HepG2 (cell line): ENCODE measurements around the gene SLIT3. TPM values are rescaled to one million over a fixed set of nuclear protein-coding genes. Genes with fewer than 3 reads are reported as not detected.

Experiments
- ATAC-seq: fragments of 200-7000 bp; cut with Tn5 transposase; 3 replicates; pipeline ENCODE4 v1.9.1; 2020; ENCODE audit warnings: mild to moderate bottlenecking, moderate library complexity
- BruUV-seq: library from RNA; stranded (reverse); fragments of 400-500 nt; replicated peaks from 2 replicates; lab custom pipeline; 2021; lab: Mats Ljungman, UMichigan
- CTCF ChIA-PET: fragments of 300-600 bp; formaldehyde crosslinking; extraction: SDS; loops from one replicate; lab custom pipeline; 2021; ENCODE audit warnings: low total read pairs, inconsistent platforms, low intra/inter-chr PET ratio; lab: Yijun Ruan, JAX
- POLR2A ChIA-PET: fragments of 350-600 bp; sonication (Branson Sonifier 250); formaldehyde crosslinking; loops from one replicate; lab custom pipeline; 2020; ENCODE audit warnings: antibody characterized with exemption, inconsistent platforms; lab: Yijun Ruan, JAX
- DNase-seq: peaks from one replicate; pipeline ENCODE4 v3.0.0-alpha.2; 2015; ENCODE audit warnings: low spot score
- FAIRE-seq: peaks from 3 replicates; lab custom pipeline; 2011; peaks lifted over from hg19 to GRCh38; lab: Jason Lieb, UNC
- H2AFZ ChIP-seq: one replicate; pipeline ENCODE4 v1.6.1; 2011; ENCODE audit warnings: low read length, inconsistent platforms
- H3K27ac ChIP-seq: fragments of 300-600 bp; 3 replicates; pipeline ENCODE4 v1.8.0; 2011; ENCODE audit warnings: mixed run types, mild to moderate bottlenecking, mixed read lengths, low read length, inconsistent platforms; ENCODE audit not compliant: insufficient read depth; ENCODE audit errors: extremely low read length
- H3K27me3 ChIP-seq, 2 experiments: fragments of 200-600 bp in 1 of 2; 2 replicates in 1 of 2; 3 replicates in 1 of 2; pipeline versions ENCODE4 v1.6.0 to v1.8.0; 2011; ENCODE audit warnings: low read length in 2 of 2, mild to moderate bottlenecking in 2 of 2, moderate library complexity in 2 of 2, inconsistent platforms in 1 of 2; ENCODE audit not compliant: insufficient read depth in 2 of 2, control insufficient read depth in 1 of 2
- H3K36me3 ChIP-seq, 2 experiments: fragments of 200-600 bp in 1 of 2; replicated peaks in 1 of 2; 2 replicates in 1 of 2; 3 replicates in 1 of 2; pipeline versions ENCODE4 v1.5.1 to v1.8.0; 2011; ENCODE audit warnings: low read length in 2 of 2, inconsistent platforms in 1 of 2; ENCODE audit not compliant: insufficient read depth in 2 of 2, control insufficient read depth in 1 of 2
- H3K4me1 ChIP-seq: 2 replicates; pipeline ENCODE4 v1.5.1; 2012; ENCODE audit warnings: low read length, inconsistent platforms; ENCODE audit not compliant: insufficient read depth
- H3K4me2 ChIP-seq: 2 replicates; pipeline ENCODE4 v1.6.0; 2011; ENCODE audit warnings: low read depth, low read length, inconsistent platforms
- H3K4me3 ChIP-seq, 3 experiments: fragments of 200-600 bp in 1 of 3; sonication (generic), shearing (Covaris generic) in 1 of 3; replicated peaks in 1 of 3; 2 replicates each; pipeline ENCODE4 v1.5.1; 2011 to 2016; ENCODE audit warnings: low read length in 3 of 3, inconsistent platforms in 2 of 3, low read depth in 2 of 3, mild to moderate bottlenecking in 2 of 3, control low read depth in 1 of 3, mixed read lengths in 1 of 3; ENCODE audit not compliant: insufficient read depth in 1 of 3
- H3K79me2 ChIP-seq: one replicate; pipeline ENCODE4 v1.6.1; 2011; ENCODE audit warnings: low read length, inconsistent platforms; ENCODE audit not compliant: insufficient read depth
- H3K9ac ChIP-seq: 2 replicates; pipeline ENCODE4 v1.6.0; 2011; ENCODE audit warnings: mild to moderate bottlenecking, low read depth, low read length, inconsistent platforms; ENCODE audit not compliant: insufficient read depth
- H3K9me3 ChIP-seq: 2 replicates; pipeline ENCODE4 v1.5.1; 2012; ENCODE audit warnings: mild to moderate bottlenecking, low read length
- H4K20me1 ChIP-seq: 2 replicates; pipeline ENCODE4 v1.6.0; 2011; ENCODE audit warnings: inconsistent platforms, mild to moderate bottlenecking, low read length, moderate library complexity; ENCODE audit not compliant: insufficient read depth
- IRX3 ChIP-seq: sonication (generic); formaldehyde crosslinking; IDR thresholded peaks from 2 replicates; pipeline ENCODE4 v1.8.1; 2023; ENCODE audit warnings: mild to moderate bottlenecking, low read depth, missing genetic modification reagents, borderline replicate concordance
- MAFK ChIP-seq, 2 experiments: IDR thresholded peaks in 1 of 2; conservative IDR thresholded peaks in 1 of 2; 2 replicates each; pipeline ENCODE4 v1.6.1; 2011; ENCODE audit warnings: improper control_type of control experiment in 2 of 2, low read length in 2 of 2
- MBNL3 ChIP-seq: fragments of 250-450 bp; sonication (Bioruptor Pico); conservative IDR thresholded peaks from 2 replicates; pipeline ENCODE4 v1.8.0; 2022; ENCODE audit warnings: mild to moderate bottlenecking, inconsistent platforms
- NFE2L1 ChIP-seq: sonication (generic); formaldehyde crosslinking; IDR thresholded peaks from 2 replicates; pipeline ENCODE4 v1.4.0; 2020; ENCODE audit warnings: missing genetic modification reagents, mild to moderate bottlenecking, borderline replicate concordance
- ZNF207 ChIP-seq: fragments of 450-650 bp; IDR thresholded peaks from 2 replicates; pipeline ENCODE4 v1.6.1; 2016; ENCODE audit warnings: antibody characterized with exemption, borderline replicate concordance
- ZNF776 ChIP-seq: sonication (generic); formaldehyde crosslinking; IDR thresholded peaks from 2 replicates; pipeline ENCODE4 v1.4.0; 2020; ENCODE audit warnings: mild to moderate bottlenecking, missing genetic modification reagents
- ZNF788 ChIP-seq: sonication (generic); formaldehyde crosslinking; IDR thresholded peaks from 2 replicates; pipeline ENCODE4 v1.5.0; 2020; ENCODE audit warnings: mild to moderate bottlenecking, missing genetic modification reagents, borderline replicate concordance
- WGBS: methylation state at CpG from one replicate; pipeline ENCODE4 v1.1.6; 2017; ENCODE audit warnings: low lambda C conversion rate; 5-methylcytosine and 5-hydroxymethylcytosine counted together
- in situ Hi-C: cut with HindIII; loops from 2 replicates; pipeline ENCODE4 v1.10.0; 2017; ENCODE audit warnings: low pct_unique_long_range_greater_than_20kb; ENCODE audit not compliant: extremely low pct_ligation_motif_present
- intact Hi-C: fragments of 100-400 bp; cut with micrococcal nuclease; formaldehyde crosslinking; loops from one replicate; pipeline ENCODE4 v1.10.0; 2022; ENCODE audit not compliant: unreplicated experiment
- polyA plus RNA-seq, 8 experiments: library from polyadenylated mRNA; depleted of rRNA in 3 of 8; stranded (reverse) in 7 of 8; unstranded in 1 of 8; fragments of >200 nt; fragmentation: Illumina TruSeq in 4 of 8; extraction: Trizol in 4 of 8; gene quantifications; 2 replicates each; pipeline versions ENCODE4 v1.2.1 to v1.2.3, GENCODE V29; 2011 to 2016; ENCODE audit warnings: low read depth in 4 of 8, missing spikeins in 1 of 8, mixed read lengths in 1 of 8; ENCODE audit not compliant: insufficient read depth in 1 of 8
- total RNA-seq, 5 experiments: library from RNA; depleted of rRNA; stranded (reverse); fragments of >200 nt; fragmentation: Illumina TruSeq; extraction: Trizol; gene quantifications; 2 replicates each; pipeline ENCODE4 v1.2.3, GENCODE V29; 2016; ENCODE audit warnings: low read depth in 1 of 5

Gene SLIT3
- total and polyA plus RNA-seq, 2 of the 13 experiments (the other 11 are each of a cell fraction or from before 2014, with no cell fraction given): not detected

- TF ChIP-seq ZNF788 (CRISPR knock-in tag) (no peak), ZNF776 (CRISPR knock-in tag) (no peak)
These were observed 27.5 kb downstream of the SLIT3 start (continued) for GRCh38 chr5:169273451-169273850.

- Histone ChIP-seq H2AFZ (no peak overlapping the region), H3K4me1 (no peaks in the 10 kb centered on the region), H3K9me3 (no peaks in the 10 kb centered on the region), H3K9ac (no peak overlapping the region), H3K27me3 (no peaks in the 10 kb centered on the region; a peak in 1 of 5 replicates), H3K79me2 (no peaks in the 10 kb centered on the region), H3K36me3 (no peaks in the 10 kb centered on the region), H3K4me3 (no peak overlapping the region), H3K27ac (no peak overlapping the region), H4K20me1 (no peaks in the 10 kb centered on the region), H3K4me2 (no peak overlapping the region)
- DNase-seq (no peak), FAIRE-seq (no peak), ATAC-seq (no peak)
- intact Hi-C loops (no loop called here), in situ Hi-C loops (no loop called here)
- TF ChIP-seq NFE2L1 (CRISPR knock-in tag) (no peak), IRX3 (CRISPR knock-in tag) (no peak), MBNL3 (CRISPR knock-in tag) (no peak), MAFK (conservative IDR thresholded peaks at IDR 0.05 in 1 of 2, IDR thresholded peaks at IDR 0.05 in 1 of 2; ENCODE audit: low read length in 2 of 2) (peak; percentile 27 to 45; a peak in 2 of 4 replicates), ZNF207 (no peak)
- ChIA-PET POLR2A (no interaction called here), CTCF (no interaction called here)
- BruUV-seq: no TSS peak
- WGBS: 45% methylated on average over 7 of the region's 12 CpGs
These were observed 28.1 kb downstream of the SLIT3 start for GRCh38 chr5:169272731-169273427.
